22Rv1 (cell line): ENCODE data around the gene IL18R1.

Experiments used
- ZFX ChIP-seq: fragments of 450-650 bp; IDR thresholded peaks from 2 replicates; pipeline ENCODE4 v1.6.1; 2017; ENCODE audit warnings: antibody characterized with exemption, borderline replicate concordance
- TF ChIP-seq, protein P1 (sequence below): fragments of 450-650 bp; IDR thresholded peaks from 2 replicates; pipeline ENCODE4 v1.5.1; 2017; ENCODE audit warnings: mild to moderate bottlenecking

DNA sequence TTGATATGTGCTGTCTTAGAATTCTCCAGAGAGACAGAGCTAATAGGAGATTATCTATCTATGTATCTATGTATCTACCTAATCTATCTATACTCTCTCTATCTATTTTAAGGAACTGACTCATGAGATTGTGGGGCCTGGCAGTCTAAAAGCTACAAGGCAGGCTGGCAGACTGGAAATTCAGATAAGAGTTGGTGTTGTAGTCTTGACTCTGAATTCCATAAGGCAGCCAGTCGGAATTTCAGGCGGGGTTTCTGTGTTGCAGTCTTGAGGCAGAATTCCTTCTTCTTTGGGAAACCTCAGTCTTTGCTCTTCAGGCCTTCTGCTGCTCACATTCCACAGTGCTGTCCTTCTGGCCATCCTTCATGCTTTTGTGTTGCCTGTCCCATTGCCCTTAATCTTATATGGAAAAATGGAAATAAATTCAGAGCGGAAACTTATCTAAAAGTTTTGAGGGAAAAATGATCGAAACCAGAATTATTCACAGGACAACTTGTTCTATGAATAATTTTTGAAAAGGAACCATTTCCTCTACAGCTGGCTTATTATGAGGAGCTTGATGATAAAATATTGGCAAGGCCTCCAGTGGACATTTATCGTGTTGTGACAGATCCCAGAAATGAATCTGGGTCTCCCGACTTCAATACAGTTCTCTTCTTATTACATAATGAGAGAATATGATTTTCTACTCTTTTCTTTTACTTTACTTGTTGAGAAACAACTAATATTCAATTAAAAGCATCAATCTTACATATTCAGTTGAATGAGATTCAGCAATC is 33.5 kb upstream of the IL18R1 start:
- TF ChIP-seq, protein P1, sequence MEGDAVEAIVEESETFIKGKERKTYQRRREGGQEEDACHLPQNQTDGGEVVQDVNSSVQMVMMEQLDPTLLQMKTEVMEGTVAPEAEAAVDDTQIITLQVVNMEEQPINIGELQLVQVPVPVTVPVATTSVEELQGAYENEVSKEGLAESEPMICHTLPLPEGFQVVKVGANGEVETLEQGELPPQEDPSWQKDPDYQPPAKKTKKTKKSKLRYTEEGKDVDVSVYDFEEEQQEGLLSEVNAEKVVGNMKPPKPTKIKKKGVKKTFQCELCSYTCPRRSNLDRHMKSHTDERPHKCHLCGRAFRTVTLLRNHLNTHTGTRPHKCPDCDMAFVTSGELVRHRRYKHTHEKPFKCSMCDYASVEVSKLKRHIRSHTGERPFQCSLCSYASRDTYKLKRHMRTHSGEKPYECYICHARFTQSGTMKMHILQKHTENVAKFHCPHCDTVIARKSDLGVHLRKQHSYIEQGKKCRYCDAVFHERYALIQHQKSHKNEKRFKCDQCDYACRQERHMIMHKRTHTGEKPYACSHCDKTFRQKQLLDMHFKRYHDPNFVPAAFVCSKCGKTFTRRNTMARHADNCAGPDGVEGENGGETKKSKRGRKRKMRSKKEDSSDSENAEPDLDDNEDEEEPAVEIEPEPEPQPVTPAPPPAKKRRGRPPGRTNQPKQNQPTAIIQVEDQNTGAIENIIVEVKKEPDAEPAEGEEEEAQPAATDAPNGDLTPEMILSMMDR = no peak
- TF ChIP-seq ZFX = no peak
